Esophagus (tissue), 2 donors: ENCODE measurements around the gene AOC2. TPM values are rescaled to one million over a fixed set of nuclear protein-coding genes. Genes with fewer than 3 reads are reported as not detected.

Source experiments
- H3K27ac ChIP-seq, 2 donors: one replicate each; pipeline ENCODE4 v1.5.1; 2013; ENCODE audit warnings: low read depth in 2 of 2, mild to moderate bottlenecking in 2 of 2, inconsistent platforms in 1 of 2, low read length in 1 of 2, moderate library complexity in 1 of 2
- H3K27me3 ChIP-seq, 2 donors: one replicate each; pipeline ENCODE4 v1.6.1; 2013; ENCODE audit warnings: low read length in 2 of 2, control low read depth in 1 of 2, mild to moderate bottlenecking in 1 of 2; ENCODE audit not compliant: insufficient read depth in 2 of 2, control insufficient read depth in 1 of 2
- H3K36me3 ChIP-seq, 2 donors: one replicate each; pipeline ENCODE4 v1.6.1; 2013; ENCODE audit warnings: low read length in 1 of 2; ENCODE audit not compliant: control insufficient read depth in 2 of 2, insufficient read depth in 2 of 2
- H3K4me1 ChIP-seq, 2 donors: one replicate each; pipeline ENCODE4 v1.6.1; 2013; ENCODE audit warnings: low read length in 1 of 2; ENCODE audit not compliant: control insufficient read depth in 2 of 2, insufficient read depth in 2 of 2
- H3K4me3 ChIP-seq, 2 donors: one replicate each; pipeline ENCODE4 v1.5.1; 2013; ENCODE audit warnings: low read length in 2 of 2, mild to moderate bottlenecking in 2 of 2, low read depth in 1 of 2, moderate library complexity in 1 of 2
- H3K9me3 ChIP-seq, 2 donors: one replicate each; pipeline ENCODE4 v1.6.1; 2013; ENCODE audit warnings: mild to moderate bottlenecking in 2 of 2, low read depth in 1 of 2, low read length in 1 of 2, moderate library complexity in 1 of 2; ENCODE audit not compliant: control insufficient read depth in 2 of 2, insufficient read depth in 1 of 2
- WGBS, 2 donors: extraction: QIAGEN DNeasy Blood & Tissue Kit; methylation state at CpG; one replicate each; pipeline ENCODE4 v1.1.7; 2013; 5-methylcytosine and 5-hydroxymethylcytosine counted together
- polyA plus RNA-seq, 2 donors: library from polyadenylated mRNA; stranded (reverse); fragments of 200-250 nt; gene quantifications; one replicate each; pipeline ENCODE4 v1.2.3, GENCODE V29; 2013
- donor health status: healthy with polysubstance abuse.
- donor health status: Bipolar disorder and iron deficiency.

AOC2 gene
- polyA plus RNA-seq, 2 donors: 0.24 to 0.86 TPM

- Histone ChIP-seq H3K9me3 (no peaks in the 10 kb centered on the region), H3K36me3 (no peaks in the 10 kb centered on the region), H3K27me3 (no peaks in the 10 kb centered on the region), H3K27ac (no peak overlapping the region), H3K4me3 (no peak overlapping the region), H3K4me1 (no peaks in the 10 kb centered on the region)
- WGBS, 2 donors: 81 to 96% methylated on average over 1 of the region's 1 CpG
Observed at GRCh38 chr17:42827472-42827871, 16.9 kb upstream of the AOC2 start.

GRCh38 chr17:42830971-42831370, 13.4 kb upstream of the AOC2 start:
- Histone ChIP-seq H3K4me1 (no peaks in the 10 kb centered on the region), H3K4me3 (no peak overlapping the region), H3K27me3 (no peaks in the 10 kb centered on the region), H3K36me3 (no peaks in the 10 kb centered on the region), H3K9me3 (no peaks in the 10 kb centered on the region), H3K27ac (no peak overlapping the region)

- WGBS, 2 donors: 44 to 49% methylated on average over 9 of the region's 9 CpGs
- Histone ChIP-seq H3K27me3 (no peaks in the 10 kb centered on the region), H3K9me3 (no peaks in the 10 kb centered on the region), H3K27ac (peak overlapping the region; percentile 79 to 94), H3K36me3 (peaks cover 0 to under 1% of the 10 kb centered on the region in 2 donors), H3K4me3 (peak overlapping the region; percentile 80 to 85), H3K4me1 (no peaks in the 10 kb centered on the region)
Observed at GRCh38 chr17:42832213-42832933, 12.0 kb upstream of the AOC2 start.

GRCh38 chr17:42832934-42833766, 11.2 kb upstream of the AOC2 start, which contains the start of gene PSME3:
Gene PSME3 (plus strand): TSS chr17:42833397. CDS start chr17:42833632, 235 bp downstream.
- 0% methylated on average over 59 to 71 of the region's 71 CpGs for WGBS, 2 donors
- Histone ChIP-seq H3K9me3 (no peaks in the 10 kb centered on the region), H3K4me1 (no peaks in the 10 kb centered on the region), H3K27me3 (no peaks in the 10 kb centered on the region), H3K27ac (peak within 1 kb of the TSS; percentile 79 to 94), H3K36me3 (peaks cover 0 to 7% of the 10 kb centered on the region in 2 donors), H3K4me3 (peak within 1 kb of the TSS; percentile 80 to 85)

- Histone ChIP-seq H3K36me3 (peaks cover 6 to 8% of the 10 kb centered on the region in 2 donors), H3K9me3 (no peaks in the 10 kb centered on the region), H3K27me3 (no peaks in the 10 kb centered on the region), H3K4me1 (no peaks in the 10 kb centered on the region), H3K4me3 (peak overlapping the region; percentile 80 to 85), H3K27ac (peak overlapping the region; percentile 79 to 94)
- WGBS, 2 donors: 6 to 7% methylated on average over 18 of the region's 18 CpGs
Observed at GRCh38 chr17:42833767-42834422, 10.5 kb upstream of the AOC2 start.

- Histone ChIP-seq H3K27me3 (no peaks in the 10 kb centered on the region), H3K27ac (no peak overlapping the region), H3K36me3 (peaks cover 10 to 13% of the 10 kb centered on the region in 2 donors), H3K4me3 (no peak overlapping the region), H3K9me3 (no peaks in the 10 kb centered on the region), H3K4me1 (no peaks in the 10 kb centered on the region)
- 95 to 99% methylated on average over 6 of the region's 6 CpGs for WGBS, 2 donors
Observed at GRCh38 chr17:42835732-42836131, 8.6 kb upstream of the AOC2 start.

- Histone ChIP-seq H3K9me3 (no peaks in the 10 kb centered on the region), H3K27me3 (no peaks in the 10 kb centered on the region), H3K27ac (no peak overlapping the region), H3K4me1 (no peaks in the 10 kb centered on the region), H3K36me3 (peaks cover 25 to 36% of the 10 kb centered on the region in 2 donors), H3K4me3 (no peak overlapping the region)
- WGBS, 2 donors: 75 to 77% methylated on average over 11 of the region's 11 CpGs
Observed at GRCh38 chr17:42841975-42842685, 2.2 kb upstream of the AOC2 start.

GRCh38 chr17:42843358-42843934, 934 bp upstream of the AOC2 start:
- H3K4me3 ChIP-seq: no peak overlapping the region
- H3K27ac ChIP-seq: no peak overlapping the region
- H3K36me3 ChIP-seq: peaks cover 23 to 28% of the 10 kb centered on the region in 2 donors
- 33 to 40% methylated on average over 6 of the region's 6 CpGs for WGBS, 2 donors
- H3K27me3 ChIP-seq: no peaks in the 10 kb centered on the region
- H3K9me3 ChIP-seq: no peaks in the 10 kb centered on the region
- H3K4me1 ChIP-seq: no peaks in the 10 kb centered on the region
